ENCODE data around the gene SERP2. TPM values are rescaled to one million over a fixed set of nuclear protein-coding genes. Genes with fewer than 3 reads are reported as not detected.

The SERP2 gene
- total RNA-seq, 2 donors from 2014 or later, result 3.3 to 14.5 TPM

DNA sequence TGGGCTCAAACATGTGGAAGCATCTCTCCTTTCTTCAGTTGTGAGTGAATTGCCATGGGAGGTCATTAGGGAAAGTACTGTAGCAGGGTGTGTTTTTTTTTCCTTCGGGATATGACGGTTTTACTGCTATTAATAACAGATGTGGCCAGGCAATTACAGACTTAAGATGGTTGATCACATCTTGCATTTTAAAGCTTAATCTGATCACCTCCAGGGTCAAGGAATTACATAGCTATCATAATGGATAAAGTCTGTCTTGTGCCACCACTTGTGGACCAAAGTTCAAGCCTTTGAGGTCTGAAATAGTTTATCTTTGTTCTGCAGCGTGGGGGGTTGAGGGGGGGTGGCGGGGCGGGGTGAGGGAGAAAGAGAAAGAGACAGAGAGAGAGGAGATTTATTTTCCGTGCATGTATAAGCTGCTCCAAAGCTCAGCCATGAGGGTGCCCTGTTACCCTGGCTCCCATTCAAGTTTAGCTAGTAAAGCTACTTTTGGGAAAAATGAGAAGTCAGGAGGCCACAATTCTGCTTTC lies 5.5 kb upstream of the SERP2 start:
- DNase-seq (ENCODE audit: low spot score), result no peak
- Histone ChIP-seq H3K27ac (no peak overlapping the region), H3K36me3 (no peaks in the 10 kb centered on the region), H3K9me3 (no peaks in the 10 kb centered on the region), H3K27me3 (replicated peaks; ENCODE audit: insufficient read depth) (no peaks in the 10 kb centered on the region), H3K4me3 (no peak overlapping the region), H3K4me1 (replicated peaks) (no peaks in the 10 kb centered on the region)
- intact Hi-C loops (cut with DNase I), result no loop called here
- 21% methylated on average over 6 of the region's 6 CpGs for WGBS
- no peak for TF ChIP-seq POLR2A (IDR thresholded peaks at IDR 0.05)
- TF ChIP-seq, protein P1, sequence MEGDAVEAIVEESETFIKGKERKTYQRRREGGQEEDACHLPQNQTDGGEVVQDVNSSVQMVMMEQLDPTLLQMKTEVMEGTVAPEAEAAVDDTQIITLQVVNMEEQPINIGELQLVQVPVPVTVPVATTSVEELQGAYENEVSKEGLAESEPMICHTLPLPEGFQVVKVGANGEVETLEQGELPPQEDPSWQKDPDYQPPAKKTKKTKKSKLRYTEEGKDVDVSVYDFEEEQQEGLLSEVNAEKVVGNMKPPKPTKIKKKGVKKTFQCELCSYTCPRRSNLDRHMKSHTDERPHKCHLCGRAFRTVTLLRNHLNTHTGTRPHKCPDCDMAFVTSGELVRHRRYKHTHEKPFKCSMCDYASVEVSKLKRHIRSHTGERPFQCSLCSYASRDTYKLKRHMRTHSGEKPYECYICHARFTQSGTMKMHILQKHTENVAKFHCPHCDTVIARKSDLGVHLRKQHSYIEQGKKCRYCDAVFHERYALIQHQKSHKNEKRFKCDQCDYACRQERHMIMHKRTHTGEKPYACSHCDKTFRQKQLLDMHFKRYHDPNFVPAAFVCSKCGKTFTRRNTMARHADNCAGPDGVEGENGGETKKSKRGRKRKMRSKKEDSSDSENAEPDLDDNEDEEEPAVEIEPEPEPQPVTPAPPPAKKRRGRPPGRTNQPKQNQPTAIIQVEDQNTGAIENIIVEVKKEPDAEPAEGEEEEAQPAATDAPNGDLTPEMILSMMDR (IDR thresholded peaks at IDR 0.05), result no peak
- TF ChIP-seq POLR2AphosphoS5 (IDR thresholded peaks at IDR 0.05), result no peak

DNA sequence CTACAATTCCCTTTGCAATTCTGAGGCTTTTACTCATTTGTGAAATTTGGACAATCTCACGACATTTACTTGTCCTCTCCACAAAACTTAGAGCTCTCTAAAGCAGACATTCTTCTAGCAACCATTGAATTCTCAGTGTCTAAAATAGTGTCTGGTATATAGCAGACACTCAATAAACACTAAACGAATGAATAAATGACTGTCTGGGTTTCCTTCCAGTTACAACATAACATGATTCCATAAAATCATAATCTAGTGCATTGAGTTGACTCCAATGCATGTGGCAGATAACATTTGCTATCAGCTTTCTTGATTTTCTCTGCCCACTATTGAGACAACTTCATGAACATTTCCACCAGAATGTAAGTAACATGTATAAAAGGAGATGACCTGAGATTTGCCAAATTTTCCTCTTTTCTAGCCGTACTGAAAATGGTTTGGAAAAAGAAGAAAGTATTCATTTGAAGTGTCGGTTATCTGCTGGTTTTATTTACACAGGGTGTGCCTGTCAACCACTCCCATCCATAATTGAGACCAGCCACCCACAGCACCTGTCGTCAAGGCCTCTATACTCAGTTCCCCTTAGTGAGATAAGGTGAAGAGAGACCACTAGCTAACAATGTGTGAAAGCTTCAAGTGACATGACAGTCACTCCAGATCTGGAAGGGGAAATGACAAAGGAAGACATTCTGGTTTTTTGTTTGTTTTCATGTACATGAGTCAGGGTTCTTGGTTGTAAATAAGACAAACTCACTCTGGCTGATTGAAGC lies 4.8 kb upstream of the SERP2 start:
- no peak overlapping the region for H3K4me3 ChIP-seq
- H3K36me3 ChIP-seq, result no peaks in the 10 kb centered on the region
- no peak overlapping the region for H3K27ac ChIP-seq
- no peak for DNase-seq (ENCODE audit: low spot score)
- TF ChIP-seq, protein P1 (IDR thresholded peaks at IDR 0.05), result no peak
- TF ChIP-seq POLR2A (IDR thresholded peaks at IDR 0.05) (no peak), POLR2AphosphoS5 (IDR thresholded peaks at IDR 0.05) (no peak)
- H3K27me3 ChIP-seq (replicated peaks; ENCODE audit: insufficient read depth), result no peaks in the 10 kb centered on the region
- H3K9me3 ChIP-seq, result no peaks in the 10 kb centered on the region
- no peaks in the 10 kb centered on the region for H3K4me1 ChIP-seq (replicated peaks)
- 63% methylated on average over 5 of the region's 5 CpGs for WGBS
- intact Hi-C loops (cut with DNase I), result no loop called here

DNA sequence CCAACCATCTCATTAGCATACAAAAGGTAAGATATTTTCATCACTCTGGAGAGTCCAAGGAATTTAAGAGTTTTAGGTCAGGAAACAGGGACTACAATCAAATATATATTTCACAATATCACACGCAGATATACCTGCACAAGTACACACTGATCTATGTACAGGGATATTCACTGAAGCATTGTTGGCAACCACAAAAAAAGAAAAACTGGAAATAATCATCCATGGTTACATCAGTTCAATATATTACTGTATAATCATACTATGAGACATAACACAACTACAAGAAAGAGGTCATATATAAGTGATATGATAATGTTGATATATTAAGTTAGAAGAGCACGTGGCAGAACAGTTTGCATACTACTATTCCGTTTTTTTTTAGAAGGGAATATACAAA lies 2.2 kb upstream of the SERP2 start:
- Histone ChIP-seq H3K4me1 (replicated peaks) (no peaks in the 10 kb centered on the region), H3K27ac (no peak overlapping the region), H3K27me3 (replicated peaks; ENCODE audit: insufficient read depth) (no peaks in the 10 kb centered on the region), H3K36me3 (no peaks in the 10 kb centered on the region), H3K9me3 (no peaks in the 10 kb centered on the region), H3K4me3 (no peak overlapping the region)
- no peak for DNase-seq (ENCODE audit: low spot score)
- intact Hi-C loops (cut with DNase I), result no loop called here
- WGBS, result 92% methylated on average over 3 of the region's 3 CpGs
- no peak for TF ChIP-seq POLR2A (IDR thresholded peaks at IDR 0.05)
- TF ChIP-seq POLR2AphosphoS5 (IDR thresholded peaks at IDR 0.05), result no peak
- TF ChIP-seq, protein P1 (IDR thresholded peaks at IDR 0.05), result no peak

DNA sequence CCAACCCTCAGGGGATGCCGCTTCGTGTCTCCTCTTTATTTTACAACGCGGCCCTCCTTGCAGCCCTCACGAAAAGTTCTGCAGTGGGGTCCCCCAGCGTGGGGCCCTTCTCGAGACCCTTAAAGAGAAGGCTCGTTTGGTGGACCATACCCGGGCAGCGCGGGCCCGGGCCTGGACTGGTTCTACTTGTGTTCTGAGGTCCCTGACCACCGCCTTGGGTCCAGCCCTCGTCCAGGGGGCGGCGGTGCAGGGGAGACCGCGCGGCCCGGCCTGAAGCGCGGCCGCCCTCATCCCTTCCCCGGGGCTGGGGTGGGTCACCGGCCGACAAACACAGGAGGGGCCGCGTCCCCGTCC lies 400 bp upstream of the SERP2 start:
- no peaks in the 10 kb centered on the region for H3K9me3 ChIP-seq
- no peak for TF ChIP-seq POLR2AphosphoS5 (IDR thresholded peaks at IDR 0.05)
- no peak for TF ChIP-seq POLR2A (IDR thresholded peaks at IDR 0.05)
- TF ChIP-seq, protein P1 (IDR thresholded peaks at IDR 0.05), result no peak
- peak overlapping the region; percentile 46 to 55 for H3K4me3 ChIP-seq
- WGBS, result 32% methylated on average over 27 of the region's 29 CpGs
- H3K4me1 ChIP-seq (replicated peaks), result no peaks in the 10 kb centered on the region
- H3K27ac ChIP-seq, result peak overlapping the region; percentile 57 to 67
- intact Hi-C loops (cut with DNase I), result no loop called here
- no peaks in the 10 kb centered on the region for H3K27me3 ChIP-seq (replicated peaks; ENCODE audit: insufficient read depth)
- no peaks in the 10 kb centered on the region for H3K36me3 ChIP-seq
- DNase-seq (ENCODE audit: low spot score), result no peak

DNA sequence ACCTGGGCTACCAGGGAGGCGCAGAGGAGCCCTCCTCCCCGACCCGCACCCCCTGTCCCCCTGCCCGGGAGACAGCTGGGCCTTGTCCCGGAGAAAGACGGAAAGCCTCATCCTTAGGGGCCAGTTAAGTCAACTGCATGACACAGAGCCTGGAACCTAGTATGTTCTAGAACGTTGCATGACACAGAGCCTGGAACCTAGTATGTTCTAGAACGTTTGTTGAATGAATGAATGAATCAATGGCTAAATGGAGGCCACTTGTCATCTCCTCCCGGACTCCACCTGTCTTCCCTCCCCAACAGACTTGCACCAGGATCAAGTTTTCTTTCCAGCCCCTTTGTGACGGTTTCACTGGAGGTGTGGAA lies 706 bp downstream of the SERP2 start:
- TF ChIP-seq, protein P1 (IDR thresholded peaks at IDR 0.05), result no peak
- no peak for TF ChIP-seq POLR2A (IDR thresholded peaks at IDR 0.05)
- peak; percentile 34 for TF ChIP-seq POLR2AphosphoS5 (IDR thresholded peaks at IDR 0.05)
- DNase-seq (ENCODE audit: low spot score), result no peak
- no peaks in the 10 kb centered on the region for H3K4me1 ChIP-seq (replicated peaks)
- no peaks in the 10 kb centered on the region for H3K9me3 ChIP-seq
- no peaks in the 10 kb centered on the region for H3K36me3 ChIP-seq
- H3K27ac ChIP-seq, result peak overlapping the region; percentile 57 to 67
- 38% methylated on average over 10 of the region's 10 CpGs for WGBS
- no peaks in the 10 kb centered on the region for H3K27me3 ChIP-seq (replicated peaks; ENCODE audit: insufficient read depth)
- intact Hi-C loops (cut with DNase I), result loop anchor here (2.0 kb wide), 1 partner anchor 60 kb away; no protein-coding TSS in a partner anchor
- H3K4me3 ChIP-seq, result peak overlapping the region; percentile 46 to 55

Data from prostate gland (tissue), 2 donors.